Measurements from ENCODE around the gene C3orf20. TPM values are rescaled to one million over a fixed set of nuclear protein-coding genes. Genes with fewer than 3 reads are reported as not detected.

The C3orf20 gene
- total RNA-seq, 1 experiment from 2014 or later = 0.28 TPM

DNA sequence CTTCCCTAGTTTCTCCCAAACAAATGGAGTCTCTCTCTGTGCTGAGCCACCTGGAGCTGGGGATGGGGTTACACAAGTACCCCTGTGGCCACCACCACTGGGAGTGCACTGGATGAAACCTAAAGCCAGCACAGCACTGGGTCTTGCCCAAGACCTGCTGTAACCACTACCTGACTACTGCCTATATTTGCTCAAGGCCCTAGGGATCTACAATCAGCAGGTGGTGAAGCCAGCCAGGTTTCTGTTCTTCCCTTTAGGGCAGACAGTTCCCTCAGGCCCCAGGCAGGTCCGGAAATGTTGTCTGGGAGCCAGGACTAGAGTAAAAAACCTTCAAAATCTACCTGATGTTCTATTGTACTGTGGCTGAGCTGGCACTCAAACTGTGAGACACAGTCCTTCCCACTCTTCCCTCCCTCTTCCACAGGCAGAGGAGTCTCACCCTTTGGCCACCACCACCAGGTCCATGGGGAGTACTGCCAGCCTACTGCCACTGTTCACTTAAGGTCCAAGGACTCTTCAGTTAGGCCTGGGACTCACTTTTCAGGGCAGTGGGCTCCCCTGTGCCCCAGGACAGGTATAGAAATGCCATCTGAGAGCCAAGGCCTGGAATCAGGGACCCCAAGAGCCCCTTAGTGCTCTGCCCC lies 23.8 kb downstream of the C3orf20 start:
- CTCF ChIA-PET = no interaction called here
- DNase-seq = no peak
- no peaks in the 10 kb centered on the region for H3K36me3 Mint-ChIP-seq (ENCODE audit: insufficient read depth, unreplicated experiment)
- intact Hi-C loops (cut with micrococcal nuclease; ENCODE audit: unreplicated experiment) = no loop called here
- no TSS peak for BruUV-seq (replicated peaks)
- no peak overlapping the region for H3K27ac Mint-ChIP-seq (ENCODE audit: unreplicated experiment)
- H3K9me3 Mint-ChIP-seq (ENCODE audit: low read depth, unreplicated experiment) = no peaks in the 10 kb centered on the region
- H3K4me1 Mint-ChIP-seq (ENCODE audit: low read depth, unreplicated experiment) = no peaks in the 10 kb centered on the region
- H3K4me3 Mint-ChIP-seq (ENCODE audit: low read depth, unreplicated experiment) = no peak overlapping the region
- H3K27me3 Mint-ChIP-seq (ENCODE audit: unreplicated experiment) = peaks cover 15% of the 10 kb centered on the region
- TF ChIP-seq, protein P1, sequence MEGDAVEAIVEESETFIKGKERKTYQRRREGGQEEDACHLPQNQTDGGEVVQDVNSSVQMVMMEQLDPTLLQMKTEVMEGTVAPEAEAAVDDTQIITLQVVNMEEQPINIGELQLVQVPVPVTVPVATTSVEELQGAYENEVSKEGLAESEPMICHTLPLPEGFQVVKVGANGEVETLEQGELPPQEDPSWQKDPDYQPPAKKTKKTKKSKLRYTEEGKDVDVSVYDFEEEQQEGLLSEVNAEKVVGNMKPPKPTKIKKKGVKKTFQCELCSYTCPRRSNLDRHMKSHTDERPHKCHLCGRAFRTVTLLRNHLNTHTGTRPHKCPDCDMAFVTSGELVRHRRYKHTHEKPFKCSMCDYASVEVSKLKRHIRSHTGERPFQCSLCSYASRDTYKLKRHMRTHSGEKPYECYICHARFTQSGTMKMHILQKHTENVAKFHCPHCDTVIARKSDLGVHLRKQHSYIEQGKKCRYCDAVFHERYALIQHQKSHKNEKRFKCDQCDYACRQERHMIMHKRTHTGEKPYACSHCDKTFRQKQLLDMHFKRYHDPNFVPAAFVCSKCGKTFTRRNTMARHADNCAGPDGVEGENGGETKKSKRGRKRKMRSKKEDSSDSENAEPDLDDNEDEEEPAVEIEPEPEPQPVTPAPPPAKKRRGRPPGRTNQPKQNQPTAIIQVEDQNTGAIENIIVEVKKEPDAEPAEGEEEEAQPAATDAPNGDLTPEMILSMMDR (IDR thresholded peaks at IDR 0.05; ENCODE audit: unreplicated experiment) = no peak

DNA sequence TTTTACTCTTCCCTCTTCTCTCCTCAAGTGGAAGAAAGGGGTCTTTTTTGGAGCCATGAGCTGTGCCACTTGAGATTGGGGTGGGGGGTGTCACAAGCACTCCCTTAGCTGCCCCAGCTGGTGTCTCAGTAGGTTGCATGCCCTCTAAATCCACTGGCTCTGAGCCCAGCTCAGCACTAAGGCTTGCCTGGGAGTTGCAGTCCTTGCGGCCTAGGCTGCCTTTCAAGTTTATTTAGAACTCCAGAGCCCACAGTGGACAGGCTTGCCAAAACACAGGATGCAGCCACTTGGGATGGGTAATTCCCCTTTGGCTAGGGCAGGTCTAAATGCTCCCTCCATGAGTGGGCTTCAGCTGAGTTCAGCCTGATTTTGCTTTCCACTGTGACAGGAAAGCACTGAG lies 24.7 kb downstream of the C3orf20 start:
- H3K27me3 Mint-ChIP-seq (ENCODE audit: unreplicated experiment) = peaks cover 6% of the 10 kb centered on the region
- intact Hi-C loops (cut with micrococcal nuclease; ENCODE audit: unreplicated experiment) = no loop called here
- no peaks in the 10 kb centered on the region for H3K4me1 Mint-ChIP-seq (ENCODE audit: low read depth, unreplicated experiment)
- DNase-seq = no peak
- no peaks in the 10 kb centered on the region for H3K9me3 Mint-ChIP-seq (ENCODE audit: low read depth, unreplicated experiment)
- TF ChIP-seq, protein P1 (IDR thresholded peaks at IDR 0.05; ENCODE audit: unreplicated experiment) = no peak
- no peaks in the 10 kb centered on the region for H3K36me3 Mint-ChIP-seq (ENCODE audit: insufficient read depth, unreplicated experiment)
- no peak overlapping the region for H3K4me3 Mint-ChIP-seq (ENCODE audit: low read depth, unreplicated experiment)
- CTCF ChIA-PET = no interaction called here
- no peak overlapping the region for H3K27ac Mint-ChIP-seq (ENCODE audit: unreplicated experiment)
- BruUV-seq (replicated peaks) = no TSS peak

DNA sequence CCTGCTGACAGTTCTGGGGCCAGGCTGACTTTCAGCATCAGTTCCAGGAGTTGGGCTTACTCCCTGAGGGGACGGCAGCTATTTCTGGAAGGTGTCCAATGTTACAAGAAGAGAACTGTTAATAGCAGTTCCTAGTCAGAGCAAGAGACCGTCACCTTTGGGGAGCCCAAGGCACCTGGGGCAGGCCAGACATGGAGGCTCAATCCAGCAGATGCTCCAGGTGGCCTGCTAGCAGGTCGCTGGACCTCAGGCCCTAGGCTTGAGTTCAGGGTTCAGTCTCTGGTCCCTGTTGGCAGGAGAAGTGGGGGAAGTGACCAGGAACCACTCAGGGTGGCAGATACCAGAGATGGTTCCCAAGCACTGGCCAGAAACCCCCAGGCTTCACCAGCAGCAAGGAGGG lies 25.9 kb downstream of the C3orf20 start:
- Mint-ChIP-seq H3K27ac (ENCODE audit: unreplicated experiment) (no peak overlapping the region), H3K36me3 (ENCODE audit: insufficient read depth, unreplicated experiment) (no peaks in the 10 kb centered on the region), H3K27me3 (ENCODE audit: unreplicated experiment) (no peaks in the 10 kb centered on the region), H3K9me3 (ENCODE audit: low read depth, unreplicated experiment) (no peaks in the 10 kb centered on the region), H3K4me1 (ENCODE audit: low read depth, unreplicated experiment) (no peaks in the 10 kb centered on the region), H3K4me3 (ENCODE audit: low read depth, unreplicated experiment) (no peak overlapping the region)
- no peak for DNase-seq
- TF ChIP-seq, protein P1 (IDR thresholded peaks at IDR 0.05; ENCODE audit: unreplicated experiment) = no peak
- CTCF ChIA-PET = no interaction called here
- no TSS peak for BruUV-seq (replicated peaks)
- intact Hi-C loops (cut with micrococcal nuclease; ENCODE audit: unreplicated experiment) = no loop called here

DNA sequence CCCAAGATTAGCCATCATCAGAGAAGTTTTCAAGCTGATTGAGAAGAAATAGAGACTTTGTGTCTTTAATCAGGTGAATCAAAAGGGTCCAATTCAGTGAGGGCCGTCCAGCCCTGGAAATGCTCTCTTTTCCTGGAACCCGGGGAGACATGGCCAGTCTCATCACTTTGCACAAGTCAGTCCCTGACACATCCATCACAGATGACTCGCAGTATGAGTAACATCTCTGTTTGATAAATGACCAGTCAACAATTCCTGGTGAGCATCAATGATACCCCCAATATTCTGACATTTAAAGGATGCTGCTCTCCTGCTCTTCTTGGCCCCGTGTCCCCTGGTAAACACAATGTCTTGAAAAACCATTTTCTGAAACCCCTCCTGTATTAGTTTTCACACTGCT lies 26.7 kb downstream of the C3orf20 start:
- intact Hi-C loops (cut with micrococcal nuclease; ENCODE audit: unreplicated experiment) = no loop called here
- BruUV-seq (replicated peaks) = no TSS peak
- H3K36me3 Mint-ChIP-seq (ENCODE audit: insufficient read depth, unreplicated experiment) = no peaks in the 10 kb centered on the region
- H3K9me3 Mint-ChIP-seq (ENCODE audit: low read depth, unreplicated experiment) = no peaks in the 10 kb centered on the region
- TF ChIP-seq, protein P1 (IDR thresholded peaks at IDR 0.05; ENCODE audit: unreplicated experiment) = no peak
- H3K27me3 Mint-ChIP-seq (ENCODE audit: unreplicated experiment) = no peaks in the 10 kb centered on the region
- H3K4me1 Mint-ChIP-seq (ENCODE audit: low read depth, unreplicated experiment) = no peaks in the 10 kb centered on the region
- CTCF ChIA-PET = no interaction called here
- no peak overlapping the region for H3K27ac Mint-ChIP-seq (ENCODE audit: unreplicated experiment)
- H3K4me3 Mint-ChIP-seq (ENCODE audit: low read depth, unreplicated experiment) = no peak overlapping the region
- no peak for DNase-seq

Data from Calu3 (cell line).